ENCODE data around the gene CCDC57.

CCDC57 gene

DNA sequence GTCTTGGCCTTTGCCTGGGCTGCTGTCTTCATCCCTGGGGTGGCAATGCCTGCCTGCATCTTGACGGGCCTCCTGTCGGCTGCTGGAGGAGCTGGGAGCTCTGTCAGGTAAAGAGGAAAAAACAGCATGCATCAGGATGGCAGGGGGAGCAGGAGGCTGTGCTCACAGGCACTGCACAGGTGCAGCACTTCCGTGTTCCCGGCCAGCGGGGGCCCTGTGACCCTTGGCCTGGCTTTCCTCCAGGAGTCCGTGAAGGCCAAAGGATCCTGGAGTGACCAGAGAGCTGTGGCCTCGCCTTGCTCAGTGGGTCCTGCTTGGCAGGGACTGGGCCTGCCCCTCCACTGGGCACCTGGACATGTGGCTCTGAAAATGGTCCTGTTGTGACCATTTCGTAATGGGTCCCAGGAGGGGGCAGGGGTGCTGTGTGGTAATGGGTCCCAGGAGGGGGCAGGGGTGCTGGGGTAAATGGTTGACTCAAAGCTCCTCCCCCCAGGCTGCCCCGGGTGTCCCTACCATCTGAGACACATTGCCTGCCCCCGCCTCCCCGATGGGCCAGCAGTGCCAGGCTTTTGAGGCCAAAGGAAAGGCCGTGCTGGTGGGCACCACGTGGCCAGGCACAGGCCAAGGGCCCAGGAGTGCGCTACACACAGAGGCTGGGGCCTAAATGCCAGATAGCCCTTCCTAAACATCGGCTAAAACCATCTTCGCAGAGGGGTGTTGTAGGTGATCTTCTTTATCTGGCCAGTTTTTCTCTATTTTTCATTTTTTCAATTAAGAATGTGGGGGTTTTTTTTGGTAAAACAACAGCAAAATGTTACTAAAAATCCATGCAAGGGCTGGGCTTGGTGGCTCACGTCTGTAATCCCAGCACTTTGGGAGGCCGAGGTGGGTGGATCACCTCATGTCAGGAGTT, 110.6 kb downstream of the CCDC57 start:
- DNase-seq (ENCODE audit: extremely low spot score, insufficient read length, low read depth) (no peak), FAIRE-seq (no peak)

DNA sequence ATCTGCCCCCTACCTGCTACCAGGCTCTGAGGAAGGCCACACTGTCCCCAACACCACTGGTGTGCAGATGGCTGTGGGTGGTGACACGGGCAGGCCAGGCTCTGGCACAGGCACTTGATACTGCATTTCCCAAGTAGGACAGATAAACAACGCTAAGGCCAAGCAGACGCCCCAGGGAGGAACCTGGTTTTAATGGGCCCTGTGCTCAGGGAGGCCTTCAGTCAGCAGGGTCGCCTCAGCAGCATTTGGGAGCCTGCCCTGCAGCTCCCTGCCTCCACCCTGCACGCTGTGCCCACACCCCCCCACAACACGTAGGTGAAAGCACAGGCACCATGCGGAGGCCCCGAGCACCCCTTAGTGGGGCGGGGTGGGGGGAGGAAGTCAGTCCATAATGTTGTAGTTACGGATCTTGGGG, 111.3 kb downstream of the CCDC57 start:
- DNase-seq (ENCODE audit: extremely low spot score, insufficient read length, low read depth) (no peak), FAIRE-seq (no peak)

DNA sequence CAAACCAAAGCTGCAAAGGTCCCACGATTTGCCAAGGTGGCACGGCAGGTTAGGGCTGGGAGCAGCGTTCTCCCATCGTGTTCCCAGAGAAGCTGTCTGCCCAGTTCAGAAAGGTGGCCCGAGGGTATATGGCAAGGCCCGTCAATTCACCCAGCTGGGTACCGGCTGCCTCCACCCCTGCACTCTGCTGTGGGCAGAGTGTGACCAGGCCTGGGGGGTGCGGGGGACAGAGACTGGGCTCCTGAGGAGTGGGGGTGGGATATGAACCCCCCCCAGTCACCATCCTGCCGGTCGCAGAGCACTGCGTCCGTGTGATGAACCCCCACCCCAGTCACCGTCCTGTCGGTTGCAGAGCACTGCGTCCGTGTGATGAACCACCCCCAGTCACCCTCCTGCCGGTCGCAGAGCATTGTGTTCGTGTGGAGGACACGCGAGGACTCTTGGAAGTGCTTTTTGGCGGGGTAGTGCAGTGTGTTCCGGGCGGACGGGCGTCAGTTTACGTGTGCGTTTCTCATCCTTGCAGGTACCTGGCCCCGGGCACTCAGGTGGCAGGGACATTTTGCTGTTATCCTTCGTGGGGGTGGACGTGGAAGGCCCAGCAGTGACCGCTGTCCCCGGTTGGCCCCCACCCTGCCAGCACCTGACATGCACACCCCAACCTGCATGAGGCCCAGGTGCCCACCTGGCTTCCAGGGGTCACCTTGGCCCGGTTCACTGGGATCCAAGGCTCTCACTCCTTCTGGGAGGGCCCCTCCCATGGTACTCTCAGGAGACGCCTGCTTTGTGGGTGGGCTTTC, 111.9 kb downstream of the CCDC57 start:
- DNase-seq (ENCODE audit: extremely low spot score, insufficient read length, low read depth) (no peak), FAIRE-seq (no peak)

DNA sequence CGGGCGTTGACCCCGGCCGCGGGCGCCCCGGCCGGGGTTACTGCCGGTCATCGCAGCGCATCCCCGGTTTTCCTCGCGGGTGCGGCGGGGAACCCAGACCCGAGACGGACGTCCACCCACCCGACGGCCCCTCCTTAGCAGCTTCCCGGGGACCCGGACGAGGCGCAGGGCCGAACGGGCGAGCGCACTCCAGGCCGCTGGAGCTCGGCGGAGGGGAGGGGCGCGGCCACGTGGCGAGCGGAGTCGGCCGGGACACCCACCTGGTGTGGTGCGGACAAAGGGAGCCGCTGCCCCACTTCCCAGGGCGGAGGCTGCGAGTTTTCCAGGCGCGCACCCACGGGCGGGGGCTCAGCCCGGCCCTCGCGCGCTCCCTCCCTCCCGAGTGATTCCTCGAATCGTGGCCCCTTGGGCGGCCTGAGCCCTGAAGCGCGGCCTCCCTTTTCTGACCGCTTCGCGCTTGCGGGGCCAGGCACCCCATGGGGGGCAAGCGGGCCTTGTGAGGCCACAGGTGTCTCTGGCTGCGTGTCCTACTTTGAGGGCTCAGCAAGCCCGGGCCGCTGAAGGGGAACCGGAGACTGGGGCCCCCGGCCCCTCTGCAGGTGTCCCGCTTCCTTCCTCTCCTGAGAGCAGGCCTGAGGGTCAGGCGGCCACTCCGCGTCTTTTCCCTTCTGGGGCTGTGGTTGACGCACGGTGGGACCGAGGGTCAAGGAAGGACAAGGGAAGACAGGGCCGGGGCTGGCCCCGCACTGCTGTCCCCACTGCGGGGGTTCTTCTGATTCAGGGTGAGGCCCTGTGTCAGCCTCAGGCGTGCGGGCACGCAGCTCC, 113.5 kb downstream of the CCDC57 start:
- DNase-seq (ENCODE audit: extremely low spot score, insufficient read length, low read depth) (no peak), FAIRE-seq (no peak)

DNA sequence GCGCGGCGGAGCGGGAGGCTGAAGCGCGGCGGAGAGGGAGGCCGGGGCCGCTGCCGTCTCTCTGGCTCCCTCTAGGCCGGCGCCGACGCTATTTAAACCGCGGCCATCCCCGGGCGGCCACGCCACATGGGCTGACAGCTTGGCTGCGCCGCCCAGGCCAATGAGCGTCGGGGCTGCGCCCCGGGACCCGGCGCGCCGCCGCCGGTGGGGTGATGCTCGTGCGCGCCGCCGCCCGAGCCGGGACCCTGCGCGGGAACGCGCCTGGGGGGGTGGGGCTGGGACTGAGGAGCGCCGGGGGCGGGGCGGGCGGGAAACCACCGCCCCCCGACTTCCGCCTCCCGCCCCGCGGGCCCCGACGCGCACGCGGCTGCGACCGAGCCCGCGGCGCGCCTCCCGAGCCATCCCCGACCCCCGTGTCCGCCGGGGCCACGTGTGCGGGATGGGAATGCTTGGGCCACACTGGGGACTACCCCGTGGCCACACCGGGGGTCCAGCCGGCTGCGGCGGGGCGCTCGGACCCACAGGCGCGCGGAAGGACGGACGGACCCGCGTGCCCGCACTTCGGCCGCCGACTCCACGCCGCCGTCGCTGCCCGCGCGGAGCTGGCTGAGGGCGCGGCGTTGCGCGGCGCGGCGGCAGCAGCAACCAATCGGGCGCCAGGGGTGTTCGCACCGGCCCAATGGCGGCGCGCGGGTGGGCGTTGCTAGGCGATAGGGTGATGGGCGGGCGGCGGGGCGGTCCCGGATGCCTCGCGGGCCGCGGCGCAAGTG, 114.3 kb downstream of the CCDC57 start, which contains the start of gene FASN:
Gene FASN, minus strand, starts transcription at position 68 of the 770 bp plus-strand sequence. CDS start 1,791 bp downstream, outside the sequence.
- FAIRE-seq (peak; percentile 92), DNase-seq (ENCODE audit: extremely low spot score, insufficient read length, low read depth) (peak; percentile 100)

DNA sequence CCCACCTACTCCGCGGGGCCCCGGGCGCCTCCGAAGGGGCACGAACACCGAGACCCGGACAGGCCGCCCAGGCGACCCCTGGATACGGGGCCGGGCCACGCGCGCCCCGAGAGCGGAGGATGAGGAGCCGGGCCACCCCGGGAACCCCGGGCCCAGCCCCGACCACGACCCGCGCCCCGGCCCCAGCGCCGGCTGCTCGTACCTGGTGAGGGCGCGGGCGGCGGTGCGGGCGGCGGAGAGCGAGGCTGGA, 114.8 kb downstream of the CCDC57 start:
- FAIRE-seq = no peak
- no peak for DNase-seq (ENCODE audit: extremely low spot score, insufficient read length, low read depth)

DNA sequence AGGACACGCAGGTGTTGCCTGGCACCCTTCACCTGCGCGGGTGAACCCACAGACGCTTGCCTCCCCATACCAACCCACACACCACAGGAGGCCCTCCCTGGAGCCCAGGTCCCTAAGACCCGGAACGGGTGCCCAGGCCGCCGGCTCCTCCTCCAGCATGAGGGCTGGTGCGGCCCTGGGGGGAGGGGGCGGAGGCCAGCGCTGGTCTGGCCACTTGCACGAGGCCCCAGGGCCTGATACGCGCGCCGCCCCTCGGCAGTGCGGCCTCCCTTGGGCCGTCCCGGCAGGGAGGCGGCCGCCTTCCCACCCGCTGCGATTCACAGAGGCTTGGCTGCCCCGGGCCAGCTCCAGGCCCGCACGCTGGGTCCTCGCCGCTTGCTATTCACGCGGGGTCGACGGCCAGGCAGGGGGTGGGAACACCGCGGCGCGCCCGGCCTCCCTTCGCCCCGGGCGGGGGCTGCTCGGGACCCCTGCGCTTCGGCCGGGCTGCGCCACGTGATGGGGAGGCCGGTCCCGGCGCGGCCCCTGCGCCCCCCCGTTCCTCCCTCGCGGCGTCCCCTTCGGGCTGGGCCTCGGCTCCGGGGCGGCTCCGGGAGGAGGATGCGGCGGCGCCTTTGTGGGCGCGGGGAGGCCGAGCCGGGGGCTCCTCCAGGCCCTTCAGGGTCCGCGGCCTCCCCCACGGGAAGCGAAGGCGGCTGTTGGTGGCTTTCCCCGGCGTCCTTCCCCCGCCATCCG, 115.3 kb downstream of the CCDC57 start:
- FAIRE-seq = no peak
- no peak for DNase-seq (ENCODE audit: extremely low spot score, insufficient read length, low read depth)

DNA sequence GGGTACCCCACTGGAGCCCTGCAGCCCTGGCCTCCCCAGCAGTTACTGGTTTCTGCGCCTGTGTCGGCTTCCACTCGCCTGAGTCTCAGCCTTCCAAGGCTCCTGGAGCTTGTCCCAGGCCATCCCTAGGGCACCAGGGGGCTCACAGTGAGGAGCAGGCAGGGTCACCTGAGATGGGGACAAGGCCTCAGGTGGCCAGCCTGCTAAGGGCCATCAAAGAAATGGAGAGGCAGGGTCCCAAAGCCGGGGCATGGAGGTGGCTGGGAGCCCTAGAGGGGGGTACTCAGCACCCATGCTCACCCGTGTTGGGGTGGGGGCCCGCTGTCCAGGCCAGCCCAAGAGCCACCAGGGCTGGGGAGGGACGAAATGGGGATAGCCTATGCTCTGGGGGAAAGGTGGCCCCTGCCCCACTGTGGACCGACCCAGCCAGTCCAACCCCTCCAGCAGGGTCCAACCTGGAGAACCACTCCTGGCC, 115.9 kb downstream of the CCDC57 start:
- FAIRE-seq = no peak

DNA sequence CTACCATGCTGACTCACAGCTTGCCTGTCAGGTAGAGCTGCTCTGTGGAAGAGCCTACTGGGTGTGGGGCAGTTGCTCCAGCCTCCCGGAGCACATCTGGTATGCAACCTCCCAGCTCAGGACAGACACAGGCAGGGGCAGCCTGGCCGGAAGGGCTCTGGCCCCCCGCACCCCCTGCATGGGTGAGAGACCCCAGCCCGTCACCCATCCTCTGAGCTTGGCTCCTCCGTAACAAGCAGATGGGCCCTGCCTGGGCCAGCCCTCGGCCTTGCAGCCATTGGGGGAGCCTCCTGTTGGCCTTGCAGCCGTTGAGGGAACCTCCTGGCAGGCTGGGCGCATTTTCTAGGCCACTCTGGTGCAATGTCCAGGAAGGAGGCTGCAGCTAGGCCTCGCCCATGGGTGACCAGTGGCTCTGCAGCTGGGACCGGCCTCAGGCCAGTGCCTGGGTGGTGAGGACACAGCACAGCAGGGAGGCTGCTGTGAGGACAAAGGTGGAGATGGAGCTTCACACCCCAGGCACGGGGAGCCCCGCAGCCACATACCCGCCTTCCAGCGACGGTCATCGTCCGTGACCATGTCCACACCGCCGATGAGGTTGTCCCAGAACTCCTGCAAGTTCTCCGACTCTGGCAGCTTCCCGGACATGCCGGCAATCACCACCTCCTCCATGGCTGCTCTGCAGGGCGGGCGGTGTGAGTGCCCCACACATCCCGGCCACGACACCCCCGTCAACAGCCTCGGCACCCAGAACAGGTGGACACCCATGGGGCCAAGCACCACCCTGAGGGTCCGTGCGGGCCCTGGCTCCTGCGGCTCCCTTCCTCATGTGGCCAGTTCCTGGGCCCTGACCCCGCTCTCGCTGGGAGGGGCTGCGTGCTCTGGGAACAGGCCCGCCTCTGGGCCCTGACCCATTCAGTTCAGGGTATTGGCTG, 116.6 kb downstream of the CCDC57 start:
- no peak for FAIRE-seq

More for the DNA sequence above, 115.9 kb downstream of the CCDC57 start:
- DNase-seq (ENCODE audit: extremely low spot score, insufficient read length, low read depth) = no peak

DNA sequence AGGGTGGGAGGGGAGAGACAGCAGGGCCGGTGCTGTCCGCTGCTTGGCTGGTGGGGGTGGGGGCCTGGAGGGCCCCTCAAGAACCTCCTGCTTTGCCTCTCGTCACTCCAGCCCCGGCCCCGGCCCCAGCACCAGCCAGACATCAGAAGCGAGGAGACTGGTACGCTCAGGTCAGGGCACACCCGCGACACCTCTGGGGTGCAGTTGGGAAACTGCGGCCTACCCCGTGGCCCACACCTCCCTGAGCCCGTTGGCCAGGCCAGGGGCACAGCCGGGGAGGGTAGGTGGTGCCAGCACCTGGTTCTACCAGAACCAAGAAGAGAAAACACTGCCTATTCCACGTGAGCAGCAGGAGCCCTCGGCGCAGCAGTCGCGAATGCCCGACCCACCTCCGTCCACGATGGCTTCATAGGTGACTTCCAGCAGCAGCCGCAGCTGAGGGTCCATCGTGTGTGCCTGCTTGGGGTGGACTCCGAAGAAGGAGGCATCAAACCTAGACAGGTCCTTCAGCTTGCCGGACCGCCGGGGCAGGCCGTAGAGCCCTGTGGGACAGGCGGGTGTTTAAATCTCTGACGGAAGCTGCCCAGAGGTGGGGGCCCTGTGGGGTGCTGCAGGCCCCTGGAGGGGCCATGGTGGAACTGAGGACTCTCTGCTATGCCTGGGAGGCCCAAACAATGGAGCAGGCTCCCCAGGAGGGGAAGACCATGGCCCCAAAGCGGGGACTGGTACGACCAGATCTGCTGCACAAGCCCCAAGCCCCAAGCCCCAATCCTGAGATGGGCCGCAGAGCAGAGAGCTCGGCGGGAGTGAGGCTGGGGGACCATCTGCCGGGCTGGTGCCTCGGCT, 117.5 kb downstream of the CCDC57 start:
- no peak for DNase-seq (ENCODE audit: extremely low spot score, insufficient read length, low read depth)
- no peak for FAIRE-seq

More for the DNA sequence above, 116.6 kb downstream of the CCDC57 start:
- DNase-seq (ENCODE audit: extremely low spot score, insufficient read length, low read depth) = no peak

DNA sequence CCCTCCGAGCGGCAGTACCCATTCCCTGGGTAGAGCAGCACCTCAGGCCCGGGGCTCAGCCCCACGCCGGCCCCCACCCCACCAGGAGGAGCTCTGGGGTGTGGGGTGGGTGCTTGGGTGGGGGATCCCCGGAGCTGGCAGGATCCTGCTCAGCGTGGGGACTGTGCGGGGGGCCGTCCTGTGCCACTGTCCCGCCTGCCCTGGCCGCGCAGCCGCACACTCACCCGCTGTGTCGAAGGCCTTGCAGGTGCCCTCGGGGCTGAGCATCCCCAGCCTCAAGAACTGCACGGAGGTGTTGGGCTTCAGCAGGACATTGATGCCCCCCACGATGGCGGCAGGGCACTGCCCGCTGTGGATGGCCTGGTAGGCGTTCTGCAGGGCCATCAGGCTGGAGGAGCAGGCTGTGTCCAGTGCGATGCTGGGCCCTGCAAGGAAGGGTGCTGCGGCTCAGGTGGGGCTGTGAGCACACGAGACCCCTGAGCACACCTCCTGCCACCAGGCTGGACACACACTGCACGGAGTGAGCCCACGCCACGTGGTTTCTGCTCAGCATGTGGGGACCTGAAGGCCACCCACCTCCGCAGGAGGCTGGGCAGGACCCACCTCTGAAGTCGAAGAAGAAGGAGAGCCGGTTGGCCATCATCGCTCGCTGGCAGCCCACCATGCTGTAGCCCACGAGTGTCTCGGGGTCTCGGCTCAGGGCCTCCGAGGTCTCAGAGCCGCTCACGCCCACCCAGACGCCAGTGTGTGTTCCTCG, 119.5 kb downstream of the CCDC57 start:
- DNase-seq (ENCODE audit: extremely low spot score, insufficient read length, low read depth) (no peak), FAIRE-seq (no peak)

DNA sequence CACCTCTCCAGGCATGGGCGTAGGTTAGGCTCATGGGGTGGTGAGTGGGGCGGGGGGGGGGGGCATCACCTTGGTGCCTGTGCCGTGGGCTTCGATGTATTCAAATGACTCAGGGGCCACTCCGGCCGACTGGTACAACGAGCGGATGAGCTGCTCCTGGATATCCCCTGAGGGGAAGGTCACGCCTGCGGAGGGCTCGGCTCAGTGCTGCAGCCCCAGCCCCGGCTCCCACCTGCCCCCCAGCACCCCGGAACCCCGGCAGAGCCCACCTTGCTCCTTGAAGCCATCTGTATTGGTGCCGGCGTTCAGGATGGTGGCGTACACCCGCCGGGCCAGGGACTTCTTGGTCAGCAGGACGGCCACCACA, 120.0 kb downstream of the CCDC57 start:
- DNase-seq (ENCODE audit: extremely low spot score, insufficient read length, low read depth) = no peak
- FAIRE-seq = no peak

DNA sequence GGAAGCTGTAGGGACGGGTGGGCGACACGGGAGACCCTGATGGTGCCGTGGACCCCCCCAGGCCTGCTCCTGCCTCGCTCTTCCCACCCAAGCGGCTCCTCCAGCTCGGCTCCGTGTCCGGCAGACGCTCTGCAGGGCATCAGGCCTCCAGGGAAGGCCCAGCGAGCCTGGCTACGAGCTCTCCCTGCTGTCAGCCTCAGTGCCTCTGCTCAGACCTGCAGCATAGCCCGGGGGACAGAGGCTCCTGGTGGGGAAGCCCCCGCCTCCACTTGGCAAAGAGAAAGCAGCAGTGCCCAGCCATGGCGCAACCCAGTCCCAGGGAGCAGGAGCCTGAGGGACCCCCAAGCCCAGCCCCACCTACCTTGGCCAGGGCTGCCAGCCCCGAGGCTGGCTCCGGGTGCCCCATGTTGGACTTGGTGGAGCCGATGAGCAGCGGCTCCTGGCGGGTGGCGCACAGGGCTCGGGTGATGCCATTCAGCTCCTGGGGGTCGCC, 120.5 kb downstream of the CCDC57 start:
- no peak for DNase-seq (ENCODE audit: extremely low spot score, insufficient read length, low read depth)
- no peak for FAIRE-seq

DNA sequence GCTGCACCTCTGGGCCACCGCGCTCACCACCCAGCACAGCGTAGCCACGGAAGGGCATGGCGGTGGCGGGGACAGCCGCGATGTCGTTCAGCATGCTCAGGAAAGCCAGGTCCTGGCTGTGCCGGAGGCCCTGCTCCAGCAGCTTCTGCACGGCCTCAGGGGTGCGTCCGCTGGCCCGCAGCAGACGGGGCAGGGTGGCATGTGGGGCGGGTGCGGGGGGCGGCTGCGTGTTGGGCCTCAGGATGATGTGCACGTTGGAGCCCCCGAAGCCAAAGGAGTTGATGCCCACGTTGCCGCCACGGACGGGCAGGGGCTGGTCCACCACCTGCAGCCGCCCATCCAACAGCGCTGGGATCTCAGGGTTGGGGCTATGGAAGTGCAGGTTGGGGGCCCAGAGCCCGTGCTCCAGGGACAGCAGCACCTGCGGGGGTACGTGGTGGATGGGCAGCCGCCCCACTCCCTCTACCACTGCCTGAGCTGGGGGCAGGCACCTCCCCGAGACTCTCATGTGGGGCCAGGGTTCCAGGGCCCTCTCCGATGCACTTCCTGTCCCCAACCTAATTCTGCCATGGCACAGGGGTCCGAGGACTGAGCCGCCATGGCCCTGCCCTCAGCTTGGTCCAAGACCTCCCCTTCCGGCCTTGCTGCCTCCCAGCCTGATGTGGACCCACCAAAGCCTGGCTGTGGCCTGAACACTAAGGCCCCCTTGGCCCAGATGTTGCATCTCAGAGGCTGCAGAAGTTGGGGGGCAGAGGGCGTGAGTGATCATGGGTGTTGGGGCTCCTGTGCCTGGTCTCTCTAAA, 121.2 kb downstream of the CCDC57 start:
- FAIRE-seq (no peak), DNase-seq (ENCODE audit: extremely low spot score, insufficient read length, low read depth) (no peak)

DNA sequence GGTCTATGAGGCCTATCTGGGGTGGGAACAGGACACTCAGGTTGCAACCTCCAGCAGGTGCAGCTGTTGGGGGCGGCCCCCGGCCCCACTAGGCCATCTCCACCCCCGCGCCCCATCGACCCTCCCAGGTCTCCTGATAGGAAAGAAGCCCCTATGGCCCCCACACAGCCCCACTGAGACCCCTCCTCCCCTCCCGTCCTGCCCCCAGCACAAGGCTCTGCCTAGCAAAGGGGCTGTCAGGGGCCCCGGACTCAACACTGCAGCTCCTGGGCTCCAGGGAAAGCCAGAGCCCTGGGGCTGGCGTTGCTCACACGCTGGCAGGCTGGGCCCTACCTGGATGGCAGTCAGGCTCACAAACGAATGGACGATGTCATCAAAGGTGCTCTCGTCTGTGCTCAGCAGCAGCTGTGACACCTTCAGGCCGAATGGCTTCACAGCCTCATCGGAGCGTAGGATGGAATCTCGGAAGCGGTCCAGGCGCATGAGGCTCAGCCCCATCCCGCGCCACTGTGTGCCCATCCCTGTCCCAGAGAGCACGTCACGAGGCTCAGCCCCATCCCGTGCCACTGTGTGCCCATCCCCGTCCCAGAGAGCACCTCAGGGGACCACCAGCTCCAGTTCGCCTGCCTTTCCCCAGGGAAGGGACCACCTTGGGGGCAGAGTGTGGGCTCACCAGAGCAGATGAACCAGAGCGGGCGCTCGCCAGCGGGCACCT, 121.9 kb downstream of the CCDC57 start:
- DNase-seq (ENCODE audit: extremely low spot score, insufficient read length, low read depth) (no peak), FAIRE-seq (no peak)
